NOMO-1 treated with DMSO at 0.1 percent for 48 hours (cell line): ENCODE measurements around the gene NADK.
"Not testable (repeated sequence)": the region's sequence is repeated elsewhere in the genome, so short reads cannot be mapped to it uniquely, and the experiment has no call there.

Source experiments
- DNase-seq: peaks from one replicate; lab custom pipeline; 2025; ENCODE audit not compliant: unreplicated experiment; lab: John Stamatoyannopoulos, UW

NADK gene

DNA sequence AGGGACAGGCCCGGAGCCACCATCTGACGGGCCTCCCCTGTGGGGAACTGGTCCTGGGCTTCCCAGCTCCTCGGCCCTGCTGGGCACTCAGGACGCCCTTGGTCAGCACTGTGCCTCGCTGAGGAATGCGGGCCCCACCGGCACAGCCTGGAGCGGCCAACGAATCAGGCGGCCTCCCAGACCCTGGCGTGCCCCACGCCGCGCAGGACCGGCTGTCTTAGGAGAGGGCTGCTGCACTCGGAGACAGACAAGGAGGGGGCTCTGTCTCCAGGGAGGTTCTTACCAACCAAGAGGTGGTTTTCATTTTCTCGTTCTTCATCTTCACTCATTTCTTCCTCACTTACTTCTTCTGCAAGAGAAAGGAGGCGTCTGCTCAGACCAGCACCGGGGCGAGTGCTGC is 70.4 kb downstream of the NADK start:
- DNase-seq: not testable (repeated sequence)

DNA sequence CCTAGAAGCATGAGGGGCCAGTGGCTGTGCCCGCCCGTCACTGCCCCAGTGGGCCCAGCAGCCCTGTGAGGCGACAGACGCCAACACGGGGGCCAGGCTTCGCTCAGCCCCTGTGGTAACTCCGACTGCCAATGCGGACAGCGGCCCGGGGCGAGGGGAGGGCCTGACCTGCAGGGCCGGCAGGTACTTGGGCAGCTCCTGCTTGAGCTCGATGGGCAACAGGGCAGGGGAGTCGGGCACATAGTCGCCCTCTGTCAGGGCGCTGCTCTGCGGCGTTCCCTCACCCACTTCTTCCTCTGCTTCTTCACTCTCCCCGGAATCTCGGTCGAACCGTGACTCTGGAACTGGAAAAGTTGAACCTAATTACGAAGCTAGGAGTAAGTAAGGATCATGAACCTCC is 71.0 kb downstream of the NADK start:
- not testable (repeated sequence) for DNase-seq

DNA sequence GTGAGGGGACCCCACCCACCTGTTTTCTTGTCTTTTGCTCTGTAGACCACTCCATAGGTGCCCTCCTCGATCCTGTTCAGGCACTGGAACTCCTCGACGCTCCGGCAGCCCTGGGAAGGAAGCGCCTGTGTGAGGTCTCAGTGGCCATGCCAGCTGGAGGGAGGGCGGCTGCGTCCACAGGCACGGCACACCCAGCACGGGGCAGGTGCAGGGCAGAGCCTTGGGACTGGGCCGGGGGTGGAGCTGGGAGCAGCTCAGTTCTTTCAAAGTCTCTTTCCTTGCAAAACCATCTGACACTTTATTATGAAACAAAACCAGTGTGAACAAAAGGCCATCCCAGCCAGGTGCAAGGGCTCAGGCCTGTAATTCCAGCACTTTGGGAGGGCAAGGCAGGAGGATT is 72.6 kb downstream of the NADK start:
- DNase-seq: not testable (repeated sequence)

DNA sequence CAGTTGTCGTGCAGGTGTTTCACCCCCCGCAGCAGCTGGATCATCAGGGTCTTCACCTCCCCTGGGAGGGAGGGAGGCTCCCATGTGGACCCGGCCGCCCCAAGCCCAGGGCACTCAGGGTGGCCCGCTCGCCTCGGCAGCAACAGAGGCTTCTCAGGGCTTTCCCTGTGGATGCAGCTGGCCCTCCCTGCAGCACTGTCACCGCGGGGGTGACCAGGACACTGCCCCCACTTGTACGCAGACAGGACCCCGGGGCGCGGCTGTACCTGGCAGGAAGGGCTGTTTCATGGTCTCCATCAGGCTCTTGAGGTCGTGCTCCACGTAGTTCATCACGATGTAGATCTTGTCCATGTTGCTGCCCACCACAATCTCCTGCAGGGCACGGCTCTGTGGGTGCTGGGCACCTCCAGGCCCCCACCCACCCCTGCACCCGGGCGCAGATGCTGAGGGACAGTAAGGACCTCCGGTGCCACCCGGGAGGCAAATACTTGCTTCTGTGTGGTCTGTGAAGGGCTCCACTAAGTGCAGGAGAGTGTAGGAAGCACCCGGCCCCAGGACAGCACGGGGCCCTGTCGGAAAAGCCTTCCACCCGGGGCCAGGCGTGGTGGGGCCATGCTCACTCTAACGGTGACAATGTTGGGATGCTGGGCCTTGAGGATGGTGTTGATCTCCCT is 73.8 kb downstream of the NADK start:
- not testable (repeated sequence) for DNase-seq

DNA sequence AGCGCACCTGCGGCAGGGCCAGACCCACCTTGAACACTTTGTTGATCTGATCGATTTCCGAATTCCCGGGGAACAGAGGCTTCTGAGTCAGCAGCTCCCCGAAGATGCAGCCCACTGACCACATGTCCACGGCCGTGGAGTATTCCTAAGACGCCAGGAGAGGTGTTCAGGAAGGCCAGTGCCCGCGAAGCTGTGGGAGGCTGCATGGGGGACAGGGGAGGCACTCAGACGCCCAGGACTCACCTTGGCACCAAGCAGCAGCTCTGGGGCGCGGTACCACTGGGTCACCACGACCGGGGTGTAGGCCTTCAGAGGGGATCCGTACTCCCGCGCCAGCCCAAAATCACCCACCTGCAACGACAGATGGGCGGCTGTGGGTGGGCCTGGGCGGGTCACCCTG is 74.5 kb downstream of the NADK start:
- no peak for DNase-seq

DNA sequence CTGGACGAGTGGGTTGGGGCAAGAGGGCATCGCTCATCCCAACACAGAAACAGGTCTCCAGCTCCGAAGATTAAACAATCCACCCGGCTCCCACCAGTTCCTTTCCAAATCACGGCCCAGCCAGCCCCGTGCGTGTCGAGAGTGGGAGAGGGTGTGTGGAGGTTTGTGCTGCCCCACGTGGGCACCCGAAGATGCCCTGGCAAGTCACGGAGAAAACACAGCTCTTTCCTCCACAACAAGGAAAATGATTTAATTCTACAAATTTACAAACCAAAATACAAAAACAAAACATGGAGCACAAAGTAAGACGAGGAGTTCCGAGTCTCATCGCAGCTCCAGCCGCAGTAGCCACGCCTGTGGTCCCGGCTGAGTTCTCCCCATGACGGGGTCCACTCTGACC is 75.8 kb downstream of the NADK start:
- not testable (repeated sequence) for DNase-seq
